K562 (cell line): Measurements from ENCODE around the gene EIF1B.

Source experiments
- NBN ChIP-seq: fragments of 450-650 bp; IDR thresholded peaks from 2 replicates; pipeline ENCODE4 v1.6.1; 2016; ENCODE audit warnings: low read depth, mild to moderate bottlenecking
- POLR2A ChIP-seq: fragments of 450-650 bp; conservative IDR thresholded peaks from 2 replicates; pipeline ENCODE4 v1.6.1; 2016
- ZEB2 ChIP-seq: fragments of 450-650 bp; IDR thresholded peaks from 2 replicates; pipeline ENCODE4 v1.6.1; 2016
- ZNF133 ChIP-seq: fragments of 250-450 bp; sonication (Bioruptor Pico); IDR thresholded peaks from 2 replicates; pipeline ENCODE4 v1.4.0; 2020; ENCODE audit warnings: mild to moderate bottlenecking
- ZNF274 ChIP-seq: IDR thresholded peaks from 2 replicates; pipeline ENCODE4 v1.6.1; 2011; ENCODE audit warnings: low read depth, mild to moderate bottlenecking, low read length, moderate library complexity, borderline replicate concordance
- ZNF311 ChIP-seq: fragments of 250-450 bp; sonication (Bioruptor Pico); IDR thresholded peaks from 2 replicates; pipeline ENCODE4 v1.4.0; 2020; ENCODE audit warnings: mild to moderate bottlenecking, moderate library complexity
- TF ChIP-seq, protein P1 (sequence below): fragments of 250-450 bp; sonication (Bioruptor Pico); IDR thresholded peaks from 2 replicates; pipeline ENCODE4 v1.5.0; 2021; ENCODE audit warnings: mild to moderate bottlenecking, moderate library complexity
- TF ChIP-seq, protein P2 (sequence below), 2 experiments: fragments of 450-650 bp; formaldehyde crosslinking in 1 of 2; IDR thresholded peaks; 2 replicates each; pipeline versions ENCODE4 v1.4.0 to v1.6.1; 2014 to 2020; ENCODE audit warnings: mild to moderate bottlenecking in 2 of 2, borderline replicate concordance in 1 of 2, low read depth in 1 of 2
- TF ChIP-seq, protein P3 (sequence below): sonication (generic); formaldehyde crosslinking; IDR thresholded peaks from 2 replicates; pipeline ENCODE4 v1.8.1; 2023; ENCODE audit warnings: mild to moderate bottlenecking, missing genetic modification reagents

DNA sequence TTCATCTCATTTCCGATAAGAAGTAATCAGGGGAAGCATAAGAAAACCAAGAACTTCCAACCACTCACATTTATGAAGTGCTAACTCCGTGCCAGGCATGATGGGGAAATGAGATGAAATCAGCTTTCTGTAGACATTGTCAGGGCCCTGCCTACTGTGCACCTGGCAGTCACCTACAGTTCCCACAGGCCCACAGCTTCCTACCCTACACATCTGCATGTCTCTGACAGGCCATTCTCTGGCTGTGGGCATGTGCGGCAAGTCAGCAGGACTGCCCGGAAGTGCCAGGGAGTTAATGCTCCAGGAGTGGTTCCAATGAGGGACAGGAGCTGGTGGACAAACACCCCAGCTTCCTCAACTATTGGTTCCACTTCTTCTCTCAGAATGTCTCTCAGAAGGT is 24.3 kb downstream of the EIF1B start:
- TF ChIP-seq ZNF274 (no peak), ZNF311 (CRISPR knock-in tag) (no peak), NBN (no peak), ZNF133 (CRISPR knock-in tag) (no peak), ZEB2 (no peak), POLR2A (no peak)
- TF ChIP-seq, protein P1, sequence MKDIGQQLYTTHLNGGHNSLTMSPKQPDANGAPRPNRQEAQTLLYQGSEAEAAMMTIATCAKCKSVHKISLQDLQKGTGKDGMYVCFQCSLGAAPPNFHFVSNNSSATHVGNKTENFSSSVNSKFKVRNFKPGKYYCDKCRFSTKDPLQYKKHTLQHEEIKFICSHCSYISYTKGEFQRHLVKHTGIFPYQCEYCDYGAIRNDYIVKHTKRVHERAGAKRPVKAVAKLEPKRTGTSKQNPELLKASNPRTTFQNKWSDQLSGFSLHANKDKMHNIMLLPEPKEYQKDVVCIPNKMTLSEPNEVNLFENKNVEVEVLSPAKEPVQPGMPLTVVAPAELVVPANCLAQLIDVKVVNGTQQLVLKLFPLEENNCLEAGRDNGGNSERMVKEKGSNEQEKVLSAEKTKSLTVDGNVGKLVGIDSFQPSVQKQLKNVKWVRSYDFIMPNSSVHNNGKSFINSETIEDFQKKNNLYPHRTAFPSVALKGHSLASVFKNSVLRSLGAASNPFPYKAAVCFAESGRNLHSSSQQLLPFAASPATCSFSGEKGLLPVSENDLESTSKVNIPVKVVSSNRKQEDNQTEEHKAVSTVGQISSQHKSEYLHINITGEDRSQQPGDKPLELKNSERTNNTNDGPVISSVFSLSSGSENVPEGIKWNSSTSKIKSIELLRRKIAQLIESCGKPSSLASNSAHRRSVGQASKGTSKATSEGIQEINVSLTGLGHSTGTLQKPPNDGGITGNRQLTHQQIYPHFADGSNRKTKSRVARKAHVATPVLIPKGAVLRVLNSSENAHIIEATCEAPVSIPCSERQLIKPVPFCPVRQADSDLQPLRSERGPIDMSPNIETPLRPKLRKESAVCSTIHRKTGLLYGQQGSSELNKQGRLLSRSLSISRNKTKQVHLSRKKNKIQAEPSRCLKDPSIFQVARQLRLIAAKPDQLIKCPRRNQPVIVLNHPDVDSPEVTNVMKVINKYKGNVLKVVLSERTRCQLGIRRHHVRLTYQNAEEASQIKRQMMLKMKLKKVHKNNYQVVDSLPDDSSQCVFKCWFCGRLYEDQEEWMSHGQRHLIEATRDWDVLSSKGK (CRISPR knock-in tag) = no peak
- TF ChIP-seq, protein P2, sequence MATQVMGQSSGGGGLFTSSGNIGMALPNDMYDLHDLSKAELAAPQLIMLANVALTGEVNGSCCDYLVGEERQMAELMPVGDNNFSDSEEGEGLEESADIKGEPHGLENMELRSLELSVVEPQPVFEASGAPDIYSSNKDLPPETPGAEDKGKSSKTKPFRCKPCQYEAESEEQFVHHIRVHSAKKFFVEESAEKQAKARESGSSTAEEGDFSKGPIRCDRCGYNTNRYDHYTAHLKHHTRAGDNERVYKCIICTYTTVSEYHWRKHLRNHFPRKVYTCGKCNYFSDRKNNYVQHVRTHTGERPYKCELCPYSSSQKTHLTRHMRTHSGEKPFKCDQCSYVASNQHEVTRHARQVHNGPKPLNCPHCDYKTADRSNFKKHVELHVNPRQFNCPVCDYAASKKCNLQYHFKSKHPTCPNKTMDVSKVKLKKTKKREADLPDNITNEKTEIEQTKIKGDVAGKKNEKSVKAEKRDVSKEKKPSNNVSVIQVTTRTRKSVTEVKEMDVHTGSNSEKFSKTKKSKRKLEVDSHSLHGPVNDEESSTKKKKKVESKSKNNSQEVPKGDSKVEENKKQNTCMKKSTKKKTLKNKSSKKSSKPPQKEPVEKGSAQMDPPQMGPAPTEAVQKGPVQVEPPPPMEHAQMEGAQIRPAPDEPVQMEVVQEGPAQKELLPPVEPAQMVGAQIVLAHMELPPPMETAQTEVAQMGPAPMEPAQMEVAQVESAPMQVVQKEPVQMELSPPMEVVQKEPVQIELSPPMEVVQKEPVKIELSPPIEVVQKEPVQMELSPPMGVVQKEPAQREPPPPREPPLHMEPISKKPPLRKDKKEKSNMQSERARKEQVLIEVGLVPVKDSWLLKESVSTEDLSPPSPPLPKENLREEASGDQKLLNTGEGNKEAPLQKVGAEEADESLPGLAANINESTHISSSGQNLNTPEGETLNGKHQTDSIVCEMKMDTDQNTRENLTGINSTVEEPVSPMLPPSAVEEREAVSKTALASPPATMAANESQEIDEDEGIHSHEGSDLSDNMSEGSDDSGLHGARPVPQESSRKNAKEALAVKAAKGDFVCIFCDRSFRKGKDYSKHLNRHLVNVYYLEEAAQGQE (IDR thresholded peaks at IDR 0.05; ENCODE audit: borderline replicate concordance) = no peak
- TF ChIP-seq, protein P2 (CRISPR knock-in tag; IDR thresholded peaks at IDR 0.05; ENCODE audit: low read depth) = no peak
- TF ChIP-seq, protein P3, sequence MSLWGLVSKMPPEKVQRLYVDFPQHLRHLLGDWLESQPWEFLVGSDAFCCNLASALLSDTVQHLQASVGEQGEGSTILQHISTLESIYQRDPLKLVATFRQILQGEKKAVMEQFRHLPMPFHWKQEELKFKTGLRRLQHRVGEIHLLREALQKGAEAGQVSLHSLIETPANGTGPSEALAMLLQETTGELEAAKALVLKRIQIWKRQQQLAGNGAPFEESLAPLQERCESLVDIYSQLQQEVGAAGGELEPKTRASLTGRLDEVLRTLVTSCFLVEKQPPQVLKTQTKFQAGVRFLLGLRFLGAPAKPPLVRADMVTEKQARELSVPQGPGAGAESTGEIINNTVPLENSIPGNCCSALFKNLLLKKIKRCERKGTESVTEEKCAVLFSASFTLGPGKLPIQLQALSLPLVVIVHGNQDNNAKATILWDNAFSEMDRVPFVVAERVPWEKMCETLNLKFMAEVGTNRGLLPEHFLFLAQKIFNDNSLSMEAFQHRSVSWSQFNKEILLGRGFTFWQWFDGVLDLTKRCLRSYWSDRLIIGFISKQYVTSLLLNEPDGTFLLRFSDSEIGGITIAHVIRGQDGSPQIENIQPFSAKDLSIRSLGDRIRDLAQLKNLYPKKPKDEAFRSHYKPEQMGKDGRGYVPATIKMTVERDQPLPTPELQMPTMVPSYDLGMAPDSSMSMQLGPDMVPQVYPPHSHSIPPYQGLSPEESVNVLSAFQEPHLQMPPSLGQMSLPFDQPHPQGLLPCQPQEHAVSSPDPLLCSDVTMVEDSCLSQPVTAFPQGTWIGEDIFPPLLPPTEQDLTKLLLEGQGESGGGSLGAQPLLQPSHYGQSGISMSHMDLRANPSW = no peak
